Measurements from ENCODE around the gene LRMDA.

DNA sequence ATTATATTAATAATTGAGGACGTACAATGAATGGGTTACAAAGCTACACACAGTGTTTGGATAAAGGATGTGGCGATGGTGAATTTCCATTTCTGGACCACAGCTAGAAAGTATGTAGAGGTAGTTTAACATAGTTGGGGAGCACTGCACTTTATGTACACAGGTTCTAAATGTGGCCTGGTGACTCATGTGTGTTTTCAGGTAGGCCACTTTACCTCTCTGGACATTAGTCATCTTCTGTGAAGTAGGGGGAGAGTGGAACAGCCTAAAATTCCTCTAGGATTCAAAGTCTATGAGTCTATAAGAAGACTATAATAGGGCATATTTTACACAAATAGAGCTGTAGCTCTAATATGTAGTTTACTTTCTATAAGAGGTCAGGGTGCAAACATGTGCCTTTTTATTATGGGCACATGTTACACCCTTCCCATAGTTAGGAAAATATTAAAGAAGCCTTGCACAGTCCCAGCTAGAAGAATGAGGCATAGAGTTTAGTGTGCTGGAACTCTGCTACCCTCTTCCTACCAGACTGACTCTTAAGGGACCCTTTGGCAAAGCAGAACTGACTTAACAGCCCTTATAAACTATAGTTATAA lies 594.9 kb downstream of the LRMDA start:
- no peak for TF ChIP-seq CTCF (optimal IDR thresholded peaks at IDR 0.05 in 1 of 3, IDR thresholded peaks at IDR 0.05 in 1 of 3, conservative IDR thresholded peaks at IDR 0.05 in 1 of 3; ENCODE audit: extremely low read depth in 1 of 3, insufficient read depth in 2 of 3, low read length in 3 of 3)
- TF ChIP-seq EZH2 (IDR thresholded peaks at IDR 0.05; ENCODE audit: low read length) = no peak

All from keratinocyte (primary cell).